ENCODE measurements around the gene PF4V1.
"Not testable (repeated sequence)": the region's sequence is repeated elsewhere in the genome, so short reads cannot be mapped to it uniquely, and the experiment has no call there.

The PF4V1 gene

DNA sequence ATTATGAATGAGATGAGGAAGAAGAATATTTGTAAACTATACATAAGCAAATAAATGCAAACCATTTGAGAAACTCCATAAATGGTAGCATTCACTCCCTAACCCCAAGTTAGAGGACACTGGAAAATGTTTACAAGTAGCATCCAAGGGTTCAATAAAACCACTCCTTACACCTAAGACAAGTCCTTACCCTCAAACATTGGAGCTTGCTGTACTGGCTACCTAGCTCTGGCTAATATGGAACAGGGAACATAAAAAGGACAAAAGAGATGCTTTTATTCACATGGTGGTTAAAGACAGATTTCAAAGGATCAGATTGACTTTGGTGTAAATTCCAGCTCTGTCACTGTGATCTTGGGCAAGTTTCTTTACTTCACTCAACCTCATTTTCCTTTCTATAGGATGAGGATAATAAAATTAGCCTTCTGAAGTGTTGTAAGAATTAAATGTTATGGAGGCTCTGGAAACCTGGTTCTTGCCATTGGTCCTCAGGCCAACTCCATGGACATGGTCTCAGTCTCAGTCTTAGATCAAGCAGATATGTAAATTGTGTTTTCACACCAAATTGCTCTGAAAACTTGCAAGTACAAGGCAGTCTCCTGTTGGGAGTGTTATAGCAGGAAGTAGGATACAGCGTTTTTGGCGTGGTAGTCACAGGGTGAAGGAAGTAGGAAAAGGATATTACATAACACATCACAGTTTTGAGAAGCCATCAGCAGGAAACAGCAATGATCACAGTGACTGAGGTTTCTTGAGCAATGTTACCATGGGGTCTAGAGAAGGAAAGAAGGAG lies 19.4 kb downstream of the PF4V1 start:
- peaks cover 5% of the 10 kb centered on the region for H3K4me1 Mint-ChIP-seq (ENCODE audit: low read depth)
- no peak overlapping the region for H3K4me3 Mint-ChIP-seq
- H3K27ac Mint-ChIP-seq: no peak overlapping the region
- H3K27me3 Mint-ChIP-seq: peaks cover 10% of the 10 kb centered on the region
- no peaks in the 10 kb centered on the region for H3K36me3 Mint-ChIP-seq
- no peaks in the 10 kb centered on the region for H3K9me3 Mint-ChIP-seq (ENCODE audit: low read depth)

DNA sequence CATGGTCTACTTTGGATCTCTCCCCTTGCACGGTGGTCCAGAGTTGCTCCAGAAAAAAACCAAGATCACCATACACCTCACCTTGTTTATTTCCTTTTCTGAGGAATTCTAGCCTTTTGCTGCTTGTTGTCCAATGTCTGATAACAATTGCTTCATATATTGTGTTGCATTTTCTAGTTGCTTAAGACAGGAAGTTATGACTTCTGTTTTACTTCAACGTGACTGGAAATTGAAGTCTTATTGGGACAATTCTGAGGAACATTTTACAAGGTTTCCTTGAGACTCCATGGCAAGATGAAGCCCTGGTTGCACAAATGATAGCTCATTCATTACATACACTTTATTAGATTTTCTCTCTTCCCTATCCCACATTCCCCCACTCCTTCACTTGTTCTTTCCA lies 21.3 kb downstream of the PF4V1 start:
- H3K27ac Mint-ChIP-seq: no peak overlapping the region
- no peak overlapping the region for H3K4me3 Mint-ChIP-seq
- peaks cover 3% of the 10 kb centered on the region for H3K27me3 Mint-ChIP-seq
- no peaks in the 10 kb centered on the region for H3K36me3 Mint-ChIP-seq
- no peaks in the 10 kb centered on the region for H3K4me1 Mint-ChIP-seq (ENCODE audit: low read depth)
- no peaks in the 10 kb centered on the region for H3K9me3 Mint-ChIP-seq (ENCODE audit: low read depth)

DNA sequence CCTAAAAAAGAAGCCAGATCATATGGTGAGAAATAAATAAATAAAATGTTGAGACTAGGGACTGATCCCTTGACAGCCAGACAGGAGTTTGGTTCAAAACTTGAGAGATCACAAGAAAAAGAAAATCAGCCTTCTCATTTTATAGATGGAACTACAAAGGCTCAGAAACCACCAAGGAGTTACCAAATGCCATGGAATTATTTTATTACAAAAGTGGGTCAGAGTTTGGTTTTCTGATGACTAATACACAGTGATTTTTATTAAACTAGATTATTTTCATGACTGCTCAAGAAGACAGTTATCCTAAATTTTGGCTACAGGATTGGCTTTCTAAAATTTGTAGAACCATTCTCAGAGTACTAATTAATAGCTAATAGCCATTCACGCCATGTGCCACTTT lies 22.3 kb downstream of the PF4V1 start:
- Mint-ChIP-seq H3K27ac (no peak overlapping the region), H3K4me1 (ENCODE audit: low read depth) (no peaks in the 10 kb centered on the region), H3K27me3 (no peaks in the 10 kb centered on the region), H3K4me3 (no peak overlapping the region), H3K9me3 (ENCODE audit: low read depth) (no peaks in the 10 kb centered on the region), H3K36me3 (no peaks in the 10 kb centered on the region)

DNA sequence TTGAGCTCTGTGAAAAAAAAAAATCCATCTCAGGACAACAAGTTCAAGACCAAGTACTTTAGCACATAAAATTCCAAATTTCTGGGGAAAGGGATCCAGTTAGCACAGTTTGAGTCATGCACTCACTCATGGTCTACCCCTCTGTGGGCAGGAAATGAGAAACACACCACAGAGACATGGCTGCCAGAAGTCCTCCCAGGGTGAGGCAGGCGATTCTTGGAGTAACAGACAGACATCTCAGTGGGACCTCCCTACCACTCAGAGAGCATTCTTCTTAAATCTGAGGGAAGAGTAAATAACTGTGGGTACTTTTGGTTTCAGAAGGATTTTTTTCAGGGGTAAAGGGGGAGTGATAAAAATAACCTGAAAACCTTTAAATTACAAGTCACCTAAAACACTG lies 30.2 kb downstream of the PF4V1 start:
- no peak overlapping the region for H3K4me3 Mint-ChIP-seq
- H3K9me3 Mint-ChIP-seq (ENCODE audit: low read depth): no peaks in the 10 kb centered on the region
- no peak overlapping the region for H3K27ac Mint-ChIP-seq
- no peaks in the 10 kb centered on the region for H3K27me3 Mint-ChIP-seq
- no peaks in the 10 kb centered on the region for H3K4me1 Mint-ChIP-seq (ENCODE audit: low read depth)
- H3K36me3 Mint-ChIP-seq: no peaks in the 10 kb centered on the region

DNA sequence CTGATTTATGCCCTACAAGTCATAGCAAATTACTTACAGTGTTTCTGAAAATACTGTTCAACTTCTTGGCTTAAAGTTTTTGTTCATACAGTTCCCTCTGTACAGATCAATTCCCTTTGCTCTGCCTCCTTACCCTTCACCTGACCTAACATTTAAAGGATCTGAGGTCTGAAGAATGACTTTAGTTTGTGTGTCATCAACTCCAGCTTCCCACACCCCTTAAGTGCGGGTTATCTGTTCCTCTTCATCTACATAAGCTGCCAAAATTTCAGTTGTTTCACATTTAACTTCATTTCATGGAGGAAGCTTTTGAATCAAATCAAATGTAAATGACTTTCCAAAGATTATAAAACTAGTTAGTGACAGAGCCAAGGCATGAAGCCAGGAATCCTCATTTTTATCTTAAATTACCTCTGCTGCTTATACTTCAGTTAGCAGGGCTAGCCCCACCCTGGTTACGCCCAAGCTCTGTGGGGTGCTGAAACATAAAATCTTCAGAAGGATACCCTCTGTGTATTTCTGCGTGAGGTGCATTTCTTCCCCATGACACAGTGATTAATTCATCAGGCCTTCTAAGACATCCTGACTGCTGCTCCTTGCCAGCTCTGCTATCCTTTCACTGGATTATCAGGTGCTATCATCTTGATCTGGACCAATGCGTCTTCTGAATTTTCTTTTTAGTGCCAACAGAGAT lies 32.6 kb downstream of the PF4V1 start:
- H3K27ac Mint-ChIP-seq: no peak overlapping the region
- no peaks in the 10 kb centered on the region for H3K4me1 Mint-ChIP-seq (ENCODE audit: low read depth)
- H3K9me3 Mint-ChIP-seq (ENCODE audit: low read depth): no peaks in the 10 kb centered on the region
- H3K27me3 Mint-ChIP-seq: no peaks in the 10 kb centered on the region
- no peak overlapping the region for H3K4me3 Mint-ChIP-seq
- no peaks in the 10 kb centered on the region for H3K36me3 Mint-ChIP-seq

DNA sequence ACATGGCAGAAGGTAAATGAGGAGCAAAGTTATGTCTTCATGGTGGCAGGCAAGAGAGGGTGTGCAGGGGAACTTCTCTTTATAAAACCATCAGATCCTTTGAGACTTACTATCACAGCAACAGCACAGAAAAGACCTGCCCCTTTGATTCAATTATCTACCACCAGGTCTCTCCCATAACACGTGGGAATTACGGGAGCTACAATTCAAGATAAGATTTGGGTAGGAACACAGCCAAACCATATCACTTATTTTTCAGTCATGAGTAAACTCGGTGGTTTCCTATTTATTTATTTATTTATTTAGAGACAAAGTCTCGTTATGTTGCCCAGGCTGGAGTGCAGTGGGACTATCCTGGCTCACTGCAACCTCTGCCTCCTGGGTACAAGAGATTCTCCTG lies 38.2 kb downstream of the PF4V1 start:
- Mint-ChIP-seq H3K27me3 (peaks cover 2% of the 10 kb centered on the region), H3K36me3 (no peaks in the 10 kb centered on the region)

DNA sequence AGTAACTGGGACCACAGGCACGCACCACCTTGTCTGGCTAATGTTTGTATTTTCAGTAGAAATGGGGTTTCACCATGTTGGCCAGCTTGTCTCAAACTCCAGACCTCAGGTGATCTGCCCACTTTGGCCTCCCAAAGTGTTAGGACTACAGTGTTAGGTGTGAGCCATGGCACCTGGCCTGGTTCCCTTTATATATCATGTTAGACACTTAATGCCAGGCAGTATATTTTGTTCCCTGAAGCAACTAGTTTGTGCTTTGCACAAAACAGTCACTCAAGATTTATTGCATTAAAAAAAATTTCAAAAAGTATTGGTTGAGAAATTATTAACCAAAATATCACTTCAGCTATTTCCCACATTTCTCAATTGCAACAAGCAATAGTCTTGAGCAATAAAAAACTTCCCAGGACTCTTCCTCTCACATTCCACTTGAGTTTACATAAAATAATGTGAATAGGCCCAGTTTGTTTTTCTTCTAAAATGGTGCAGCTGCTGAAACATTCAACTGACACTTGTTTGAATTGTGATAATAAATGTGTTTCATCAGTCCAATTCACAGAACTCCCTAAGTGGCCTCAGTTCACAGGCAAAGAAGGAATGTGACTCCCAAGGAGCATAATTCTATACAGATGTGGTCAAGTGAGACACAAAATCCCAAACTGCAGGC lies 38.8 kb downstream of the PF4V1 start:
- H3K27me3 Mint-ChIP-seq: peaks cover 2% of the 10 kb centered on the region
- no peak overlapping the region for H3K4me3 Mint-ChIP-seq
- H3K36me3 Mint-ChIP-seq: no peaks in the 10 kb centered on the region
- H3K9me3 Mint-ChIP-seq (ENCODE audit: low read depth): peaks cover 3% of the 10 kb centered on the region
- H3K27ac Mint-ChIP-seq: no peak overlapping the region
- no peaks in the 10 kb centered on the region for H3K4me1 Mint-ChIP-seq (ENCODE audit: low read depth)

More for the DNA sequence above, 38.2 kb downstream of the PF4V1 start:
- H3K4me1 Mint-ChIP-seq (ENCODE audit: low read depth): no peaks in the 10 kb centered on the region
- no peak overlapping the region for H3K27ac Mint-ChIP-seq
- H3K9me3 Mint-ChIP-seq (ENCODE audit: low read depth): peaks cover 3% of the 10 kb centered on the region
- H3K4me3 Mint-ChIP-seq: no peak overlapping the region

GRCh38 chr4:73892966-73893365 lies 39.9 kb downstream of the PF4V1 start:
- no peaks in the 10 kb centered on the region for H3K4me1 Mint-ChIP-seq (ENCODE audit: low read depth)
- H3K9me3 Mint-ChIP-seq (ENCODE audit: low read depth): peaks cover 3% of the 10 kb centered on the region
- H3K4me3 Mint-ChIP-seq: no peak overlapping the region
- no peak overlapping the region for H3K27ac Mint-ChIP-seq
- no peaks in the 10 kb centered on the region for H3K36me3 Mint-ChIP-seq
- H3K27me3 Mint-ChIP-seq: peaks cover 2% of the 10 kb centered on the region

DNA sequence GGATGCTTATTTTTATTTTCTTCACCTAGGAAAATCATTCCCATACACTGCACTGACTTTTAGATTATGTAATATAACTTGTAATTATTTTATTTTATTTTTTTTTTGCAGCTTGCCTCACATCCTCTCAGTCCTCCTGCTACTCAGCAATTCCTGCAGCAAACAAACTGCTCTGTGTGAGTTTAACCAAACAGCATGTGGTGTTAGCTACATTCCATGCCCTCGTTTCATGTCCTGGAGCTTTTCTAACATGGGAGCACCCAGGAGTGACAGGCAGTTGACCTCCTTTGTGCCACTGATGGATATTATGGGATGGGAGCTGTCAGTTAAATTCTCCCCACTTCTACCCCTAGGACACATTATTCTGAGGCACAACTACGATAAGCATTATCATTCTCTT lies 40.9 kb downstream of the PF4V1 start:
- Mint-ChIP-seq H3K9me3 (ENCODE audit: low read depth) (peaks cover 3% of the 10 kb centered on the region), H3K4me1 (ENCODE audit: low read depth) (no peaks in the 10 kb centered on the region), H3K4me3 (no peak overlapping the region), H3K27me3 (peaks cover 2% of the 10 kb centered on the region), H3K27ac (no peak overlapping the region), H3K36me3 (no peaks in the 10 kb centered on the region)

DNA sequence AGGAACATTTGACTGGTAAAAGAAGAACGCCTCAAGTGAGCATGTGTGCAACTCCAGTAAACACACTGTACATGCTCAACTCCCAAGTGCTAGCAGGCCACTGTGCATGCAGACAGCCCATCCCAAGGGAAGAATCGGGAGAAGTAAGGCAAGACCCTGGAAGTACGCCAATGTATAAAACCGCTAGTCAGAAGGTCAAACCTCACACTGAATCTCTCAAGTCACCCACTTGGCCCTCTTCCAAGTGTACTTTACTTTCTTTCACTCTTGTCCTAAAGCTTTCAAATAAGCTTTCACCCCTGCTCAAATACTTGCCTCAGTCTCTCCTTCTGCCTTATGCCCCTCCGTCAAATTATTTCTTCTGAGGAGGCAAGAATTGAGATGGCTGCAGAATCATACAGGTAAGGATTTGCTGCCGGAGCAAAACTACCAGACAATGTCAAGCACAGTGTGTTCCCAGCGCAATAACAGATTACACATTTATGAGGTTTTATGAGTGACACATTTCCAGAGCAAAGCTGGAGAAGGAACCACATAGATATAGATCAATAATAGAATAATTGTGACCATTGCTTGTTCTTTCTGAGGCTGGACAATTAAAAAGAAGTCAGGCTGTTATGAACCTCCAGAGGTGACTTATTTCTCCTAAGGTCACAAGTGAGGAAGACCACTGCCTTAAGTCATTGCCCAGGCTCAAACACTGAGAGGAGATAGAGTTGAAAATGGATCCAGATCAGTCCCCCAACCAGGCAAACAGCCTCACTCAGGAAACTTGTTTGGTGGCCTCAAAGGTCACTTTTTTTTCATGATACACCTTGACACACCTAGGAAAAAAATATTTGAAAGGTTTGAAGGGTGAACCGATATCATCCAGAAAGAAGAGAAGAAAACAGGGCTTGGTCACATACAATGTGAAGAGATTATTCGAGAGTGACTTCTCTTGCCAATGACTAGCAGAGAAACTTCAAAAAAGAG lies 42.4 kb downstream of the PF4V1 start:
- Mint-ChIP-seq H3K36me3 (no peaks in the 10 kb centered on the region), H3K4me3 (no peak overlapping the region), H3K27me3 (peaks cover 2% of the 10 kb centered on the region), H3K9me3 (ENCODE audit: low read depth) (peaks cover 3% of the 10 kb centered on the region), H3K4me1 (ENCODE audit: low read depth) (no peaks in the 10 kb centered on the region), H3K27ac (no peak overlapping the region)

- peaks cover 2% of the 10 kb centered on the region for H3K27me3 Mint-ChIP-seq
- no peak overlapping the region for H3K27ac Mint-ChIP-seq
- H3K9me3 Mint-ChIP-seq (ENCODE audit: low read depth): peaks cover 3% of the 10 kb centered on the region
- no peak overlapping the region for H3K4me3 Mint-ChIP-seq
- no peaks in the 10 kb centered on the region for H3K4me1 Mint-ChIP-seq (ENCODE audit: low read depth)
- no peaks in the 10 kb centered on the region for H3K36me3 Mint-ChIP-seq
Measured at GRCh38 chr4:73896416-73896815, 43.3 kb downstream of the PF4V1 start.

- Mint-ChIP-seq H3K27ac (no peak overlapping the region), H3K36me3 (no peaks in the 10 kb centered on the region), H3K4me3 (no peak overlapping the region), H3K27me3 (no peaks in the 10 kb centered on the region), H3K9me3 (ENCODE audit: low read depth) (peaks cover 3% of the 10 kb centered on the region), H3K4me1 (ENCODE audit: low read depth) (no peaks in the 10 kb centered on the region)
Measured at GRCh38 chr4:73897380-73898136, 44.5 kb downstream of the PF4V1 start.

DNA sequence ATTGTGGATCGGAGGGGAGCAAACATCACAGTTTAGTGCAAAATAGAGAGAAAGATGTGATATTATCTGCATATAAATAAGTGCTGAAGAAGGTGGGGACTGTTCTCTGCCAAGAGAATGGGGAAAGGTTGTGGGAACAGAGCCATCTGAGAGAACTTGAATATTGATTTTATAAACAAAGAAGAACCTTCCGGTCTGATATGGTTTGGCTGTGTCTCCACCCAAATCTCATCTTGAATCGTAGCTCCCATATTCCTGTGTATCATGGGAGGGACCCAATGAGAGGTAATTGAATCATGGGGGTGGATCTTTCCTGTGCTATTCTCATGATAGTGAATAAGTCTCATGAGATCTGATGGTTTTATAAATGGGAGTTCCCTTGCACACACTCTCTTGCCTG lies 46.2 kb downstream of the PF4V1 start:
- not testable (repeated sequence) for H3K27ac Mint-ChIP-seq; H3K27me3 Mint-ChIP-seq; H3K4me1 Mint-ChIP-seq (ENCODE audit: low read depth); H3K9me3 Mint-ChIP-seq (ENCODE audit: low read depth); H3K36me3 Mint-ChIP-seq; H3K4me3 Mint-ChIP-seq

DNA sequence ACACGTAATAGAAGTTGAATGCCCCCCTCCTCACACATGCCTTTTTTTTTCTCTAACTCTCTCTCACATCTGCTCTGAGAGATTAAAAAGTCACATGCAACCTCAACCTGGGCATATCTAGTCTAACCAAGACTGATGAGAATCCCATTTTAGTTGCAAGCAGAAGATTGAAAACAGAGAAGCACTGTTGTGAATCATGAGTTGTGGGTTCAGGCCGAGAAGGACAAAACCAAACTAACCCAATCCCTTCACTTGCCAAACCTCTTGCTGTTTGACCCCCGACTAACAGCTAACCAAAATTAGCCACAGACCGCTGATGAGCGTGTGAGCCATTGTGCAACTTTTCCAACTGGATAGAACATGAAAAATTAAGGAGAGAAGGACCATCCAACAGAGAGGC lies 47.9 kb downstream of the PF4V1 start:
- no peaks in the 10 kb centered on the region for H3K9me3 Mint-ChIP-seq (ENCODE audit: low read depth)
- H3K36me3 Mint-ChIP-seq: no peaks in the 10 kb centered on the region
- H3K4me3 Mint-ChIP-seq: no peak overlapping the region
- H3K27me3 Mint-ChIP-seq: no peaks in the 10 kb centered on the region
- no peaks in the 10 kb centered on the region for H3K4me1 Mint-ChIP-seq (ENCODE audit: low read depth)
- H3K27ac Mint-ChIP-seq: no peak overlapping the region

Data from activated naive CD8-positive, alpha-beta T cell (primary cell).